Measurements from ENCODE around the gene PDE10A.

The PDE10A gene

GRCh38 chr6:165376100-165376499, 286.9 kb downstream of the PDE10A start:
- no peaks in the 10 kb centered on the region for H3F3A ChIP-seq (ENCODE audit: insufficient read depth)
- H3K36me3 ChIP-seq (ENCODE audit: low read length): no peaks in the 10 kb centered on the region
- TF ChIP-seq EZH2phosphoT487 (conservative IDR thresholded peaks at IDR 0.05; ENCODE audit: low read length) (no peak), CTCF (IDR thresholded peaks at IDR 0.05; ENCODE audit: insufficient read depth, low read length, poor library complexity, severe bottlenecking) (no peak)
- H3K4me3 ChIP-seq (ENCODE audit: insufficient read depth, low read length, poor library complexity, severe bottlenecking): no peak overlapping the region
- no peaks in the 10 kb centered on the region for H4K20me1 ChIP-seq (ENCODE audit: low read depth, low read length)
- no peaks in the 10 kb centered on the region for H3K79me2 ChIP-seq (ENCODE audit: insufficient read depth, low read length)
- no peak overlapping the region for H3K4me2 ChIP-seq (ENCODE audit: low read depth, low read length, poor library complexity, severe bottlenecking)
- H3K9me3 ChIP-seq (ENCODE audit: insufficient read depth, low read length): no peaks in the 10 kb centered on the region
- H3K9ac ChIP-seq (ENCODE audit: low read length): no peak overlapping the region
- no peaks in the 10 kb centered on the region for H3K27me3 ChIP-seq (ENCODE audit: low read length)
- no peak overlapping the region for H3K27ac ChIP-seq (ENCODE audit: low read depth, low read length)
- no peaks in the 10 kb centered on the region for H3K9me2 ChIP-seq (replicated peaks; ENCODE audit: insufficient read depth, low read length)
- no peak overlapping the region for H2AFZ ChIP-seq (ENCODE audit: low read depth, low read length, severe bottlenecking)

GRCh38 chr6:165365371-165365770, 297.7 kb downstream of the PDE10A start:
- no peaks in the 10 kb centered on the region for H3K27me3 ChIP-seq (ENCODE audit: low read length)
- no peaks in the 10 kb centered on the region for H3K9me2 ChIP-seq (replicated peaks; ENCODE audit: insufficient read depth, low read length)

GRCh38 chr6:165345700-165346099, 317.3 kb downstream of the PDE10A start:
- no peaks in the 10 kb centered on the region for H3K36me3 ChIP-seq (ENCODE audit: low read length)
- H3K27me3 ChIP-seq (ENCODE audit: low read length): no peaks in the 10 kb centered on the region
- H3K4me2 ChIP-seq (ENCODE audit: low read depth, low read length, poor library complexity, severe bottlenecking): no peak overlapping the region
- no peaks in the 10 kb centered on the region for H3F3A ChIP-seq (ENCODE audit: insufficient read depth)
- H3K9me2 ChIP-seq (replicated peaks; ENCODE audit: insufficient read depth, low read length): no peaks in the 10 kb centered on the region; the same call in 1 of the 2 replicates
- TF ChIP-seq CTCF (IDR thresholded peaks at IDR 0.05; ENCODE audit: insufficient read depth, low read length, poor library complexity, severe bottlenecking): no peak
- no peak for TF ChIP-seq EZH2phosphoT487 (conservative IDR thresholded peaks at IDR 0.05; ENCODE audit: low read length)
- H3K27ac ChIP-seq (ENCODE audit: low read depth, low read length): no peak overlapping the region
- no peak overlapping the region for H2AFZ ChIP-seq (ENCODE audit: low read depth, low read length, severe bottlenecking)
- H3K9me3 ChIP-seq (ENCODE audit: insufficient read depth, low read length): no peaks in the 10 kb centered on the region
- no peaks in the 10 kb centered on the region for H3K79me2 ChIP-seq (ENCODE audit: insufficient read depth, low read length)
- H4K20me1 ChIP-seq (ENCODE audit: low read depth, low read length): no peaks in the 10 kb centered on the region
- H3K4me3 ChIP-seq (ENCODE audit: insufficient read depth, low read length, poor library complexity, severe bottlenecking): no peak overlapping the region
- no peak overlapping the region for H3K9ac ChIP-seq (ENCODE audit: low read length)

More at GRCh38 chr6:165365371-165365770, 297.7 kb downstream of the PDE10A start:
- H3K9me3 ChIP-seq (ENCODE audit: insufficient read depth, low read length): no peaks in the 10 kb centered on the region
- no peak overlapping the region for H3K4me2 ChIP-seq (ENCODE audit: low read depth, low read length, poor library complexity, severe bottlenecking)
- H3K9ac ChIP-seq (ENCODE audit: low read length): no peak overlapping the region
- H3K36me3 ChIP-seq (ENCODE audit: low read length): no peaks in the 10 kb centered on the region
- no peak overlapping the region for H2AFZ ChIP-seq (ENCODE audit: low read depth, low read length, severe bottlenecking)
- TF ChIP-seq CTCF (IDR thresholded peaks at IDR 0.05; ENCODE audit: insufficient read depth, low read length, poor library complexity, severe bottlenecking): no peak
- H3K27ac ChIP-seq (ENCODE audit: low read depth, low read length): no peak overlapping the region
- H4K20me1 ChIP-seq (ENCODE audit: low read depth, low read length): no peaks in the 10 kb centered on the region
- H3K79me2 ChIP-seq (ENCODE audit: insufficient read depth, low read length): no peaks in the 10 kb centered on the region
- H3K4me3 ChIP-seq (ENCODE audit: insufficient read depth, low read length, poor library complexity, severe bottlenecking): no peak overlapping the region
- H3F3A ChIP-seq (ENCODE audit: insufficient read depth): no peaks in the 10 kb centered on the region
